Cardiac fibroblast (primary cell): ENCODE measurements around the gene SLC14A1.
A peak's percentile ranks its signal among the peaks of the same experiment; 100 is the strongest.

Experiments
- DNase-seq, 2 donors: peaks; one replicate each; pipeline versions ENCODE4 v3.0.0 to v3.0.0-alpha.2; 2010; ENCODE audit warnings: low read depth in 2 of 2
- H3K4me3 ChIP-seq, 2 donors: replicated peaks in 1 of 2; 1 replicate in 1 of 2; 2 replicates in 1 of 2; pipeline ENCODE4 v1.5.1; 2011; ENCODE audit warnings: low read depth in 2 of 2, low read length in 2 of 2, mild to moderate bottlenecking in 2 of 2, moderate library complexity in 1 of 2
- CTCF ChIP-seq: IDR thresholded peaks from one replicate; pipeline ENCODE4 v1.5.1; 2011; ENCODE audit warnings: low read depth, mild to moderate bottlenecking, low read length, inconsistent platforms

The SLC14A1 gene

DNA sequence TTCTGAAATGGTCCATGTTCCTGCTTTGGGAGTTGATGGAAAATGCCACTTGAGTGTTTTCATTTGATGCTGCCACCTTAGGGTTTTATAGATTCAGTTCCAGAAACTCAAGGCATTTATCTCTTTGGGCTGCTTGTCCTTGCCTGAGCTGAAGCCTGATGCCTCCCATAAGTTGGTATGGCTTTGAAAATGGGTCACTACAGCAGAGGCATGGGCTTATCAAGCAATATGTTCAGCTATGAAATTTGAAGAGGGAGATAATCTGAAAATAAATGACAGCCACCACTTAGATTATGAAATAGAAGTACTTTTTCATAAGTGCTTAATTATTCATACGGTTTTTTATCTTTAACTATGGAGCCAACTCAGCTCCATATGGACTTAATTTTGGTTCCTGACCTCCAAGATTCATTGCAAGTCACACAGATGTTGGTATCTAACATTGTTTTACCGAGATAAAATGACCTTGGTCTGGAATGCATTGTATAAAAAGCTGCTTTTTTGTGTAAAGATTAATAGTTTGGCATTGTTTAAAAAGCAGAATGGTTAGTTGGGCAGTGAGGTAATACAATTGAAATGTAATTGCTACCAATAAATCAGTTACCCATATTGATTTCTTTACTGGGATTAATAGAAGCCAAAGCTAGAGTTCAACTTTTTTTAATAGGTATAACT is 4.5 kb downstream of the SLC14A1 start:
- H3K4me3 ChIP-seq = no peak overlapping the region
- no peak for TF ChIP-seq CTCF
- peak; percentile 24 to 53 for DNase-seq

- no peak overlapping the region for H3K4me3 ChIP-seq
- DNase-seq = peak in 1 of 2 donors; percentile 63
- TF ChIP-seq CTCF = no peak
Observed at GRCh38 chr18:45730832-45731575, 7.0 kb downstream of the SLC14A1 start.

DNA sequence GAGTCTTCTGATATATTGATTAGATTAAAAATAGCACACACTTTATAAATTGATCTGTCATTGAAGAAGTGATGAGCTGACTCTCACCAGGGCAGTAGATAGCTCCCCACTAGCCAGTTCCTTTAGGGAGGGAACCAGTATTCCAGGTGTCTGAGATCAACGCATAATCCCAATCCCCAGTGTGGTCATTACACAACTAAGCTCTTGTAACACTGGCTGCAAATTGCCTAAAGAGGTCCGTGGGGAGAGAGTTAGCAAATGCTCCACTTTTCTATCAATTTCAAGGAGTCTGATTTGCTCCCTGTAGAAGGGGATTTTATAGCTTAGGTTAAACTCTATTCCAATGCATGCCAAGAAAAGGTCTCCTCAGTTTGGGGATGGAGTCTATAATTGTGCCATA is 7.7 kb downstream of the SLC14A1 start:
- peak in 1 of 2 donors; percentile 31 for DNase-seq
- no peak overlapping the region for H3K4me3 ChIP-seq
- TF ChIP-seq CTCF = no peak

GRCh38 chr18:45733535-45733934 is 9.6 kb downstream of the SLC14A1 start:
- no peak overlapping the region for H3K4me3 ChIP-seq
- TF ChIP-seq CTCF = no peak
- no peak for DNase-seq

DNA sequence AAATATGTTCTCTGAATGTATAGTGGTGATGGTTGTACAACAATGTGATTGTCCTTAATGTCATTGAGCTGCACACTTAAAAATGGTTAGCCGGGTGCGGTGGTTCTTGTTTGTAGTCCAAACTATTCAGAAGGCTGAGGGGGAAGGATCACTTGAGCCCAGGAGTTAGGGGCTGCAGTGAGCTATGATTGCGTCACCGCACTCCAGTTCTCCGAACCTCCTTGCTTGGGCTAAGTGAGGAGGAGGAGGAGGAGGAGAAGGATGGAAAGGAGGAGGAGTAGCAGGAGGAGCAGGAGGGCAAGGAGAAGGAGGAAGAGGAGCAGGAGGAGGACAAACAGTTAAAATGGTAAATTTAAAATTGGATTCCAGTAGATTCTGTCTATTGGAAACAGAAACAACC is 10.5 kb downstream of the SLC14A1 start:
- no peak for TF ChIP-seq CTCF
- DNase-seq = no peak
- H3K4me3 ChIP-seq = no peak overlapping the region

- H3K4me3 ChIP-seq = no peak overlapping the region
- no peak for TF ChIP-seq CTCF
- no peak for DNase-seq
Observed at GRCh38 chr18:45734944-45735343, 11.0 kb downstream of the SLC14A1 start.
